Measurements from ENCODE around the gene MKRN2.

- no peak for TF ChIP-seq SOX6 (IDR thresholded peaks at IDR 0.05)
- no peak for TF ChIP-seq SOX6 (CRISPR knock-in tag; IDR thresholded peaks at IDR 0.05)
- TF ChIP-seq CTCF (CRISPR knock-in tag; IDR thresholded peaks at IDR 0.05), result no peak
- TF ChIP-seq ZNF329 (CRISPR knock-in tag; IDR thresholded peaks at IDR 0.05; ENCODE audit: low read depth), result no peak
- TF ChIP-seq SMC3 (IDR thresholded peaks at IDR 0.05; ENCODE audit: low read length), result no peak
- TF ChIP-seq POLR2A (IDR thresholded peaks at IDR 0.05; ENCODE audit: insufficient read depth in 1 of 2, low read depth in 2 of 2, low read length in 2 of 2), result no peak
- no peak for TF ChIP-seq AHDC1 (CRISPR knock-in tag; IDR thresholded peaks at IDR 0.05; ENCODE audit: borderline replicate concordance)
- no peak for TF ChIP-seq ZNF547 (CRISPR knock-in tag; IDR thresholded peaks at IDR 0.05)
- TF ChIP-seq ZZZ3 (CRISPR knock-in tag; IDR thresholded peaks at IDR 0.05; ENCODE audit: borderline replicate concordance), result no peak
Measured at GRCh38 chr3:12629560-12629959, 72.7 kb downstream of the MKRN2 start.
